Measurements from ENCODE around the gene DIP2B. TPM values are rescaled to one million over a fixed set of nuclear protein-coding genes. Genes with fewer than 3 reads are reported as not detected.

Gene DIP2B
- total RNA-seq, 1 donor from 2014 or later: 16.5 TPM

DNA sequence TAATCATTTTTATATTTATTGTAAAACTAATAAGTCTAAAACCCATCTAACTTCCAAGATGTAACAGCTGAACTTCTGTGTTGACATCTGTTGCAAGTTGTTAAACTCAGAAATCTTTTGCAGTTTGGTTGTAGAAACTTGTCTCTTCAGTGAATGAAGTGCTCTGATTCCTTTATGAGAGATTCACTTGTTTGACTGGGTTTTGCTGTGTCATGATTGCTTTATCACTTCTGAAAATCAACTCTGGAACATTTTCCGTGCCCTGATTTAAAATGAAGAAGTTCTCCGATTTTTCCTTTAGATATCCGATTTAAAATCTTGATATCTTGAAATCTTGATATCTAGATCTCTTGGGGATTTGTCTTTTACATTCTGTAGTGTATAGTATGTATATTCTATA, 65.1 kb downstream of the DIP2B start:
- intact Hi-C loops (cut with DNase I): no loop called here
- no peak for DNase-seq (ENCODE audit: low spot score)

DNA sequence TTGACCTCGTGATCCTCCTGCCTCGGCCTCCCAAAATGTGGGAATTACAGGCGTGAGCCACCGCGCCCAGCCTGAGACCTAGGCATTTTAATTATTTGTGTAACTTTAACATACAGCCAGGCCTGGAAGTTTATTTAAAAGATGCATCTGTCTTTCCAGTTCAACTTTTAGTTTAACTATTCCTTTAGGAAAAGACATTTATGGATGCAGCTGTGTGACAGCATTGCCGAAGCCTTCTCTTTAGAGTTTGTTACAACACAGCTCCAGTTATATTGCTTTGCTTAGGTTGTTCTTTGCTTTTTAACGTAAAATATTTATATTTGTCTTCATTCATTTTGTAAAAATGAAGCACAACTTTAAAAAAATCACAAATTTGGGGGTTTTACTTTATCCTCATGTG, 67.0 kb downstream of the DIP2B start:
- no peak for DNase-seq (ENCODE audit: low spot score)
- intact Hi-C loops (cut with DNase I): no loop called here

DNA sequence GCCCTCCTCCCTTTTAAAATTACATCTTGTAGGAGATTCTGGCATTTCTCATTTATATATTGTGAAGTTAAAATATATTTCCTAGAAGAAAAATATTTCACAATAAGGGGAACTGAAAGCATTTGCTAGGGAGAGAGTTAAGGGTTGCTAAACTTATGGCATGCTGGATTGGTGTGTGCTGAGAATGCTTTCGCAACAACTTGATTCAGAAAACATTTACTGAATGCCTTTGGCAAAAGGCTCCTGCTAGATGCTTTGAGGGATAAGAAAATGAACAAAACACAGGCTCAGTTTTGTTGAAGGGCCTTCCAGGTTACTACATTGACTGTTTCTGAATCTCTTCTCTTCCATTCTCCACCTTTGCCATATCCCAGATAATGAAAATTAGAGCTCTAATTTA, 67.5 kb downstream of the DIP2B start:
- intact Hi-C loops (cut with DNase I): no loop called here
- DNase-seq (ENCODE audit: low spot score): no peak

DNA sequence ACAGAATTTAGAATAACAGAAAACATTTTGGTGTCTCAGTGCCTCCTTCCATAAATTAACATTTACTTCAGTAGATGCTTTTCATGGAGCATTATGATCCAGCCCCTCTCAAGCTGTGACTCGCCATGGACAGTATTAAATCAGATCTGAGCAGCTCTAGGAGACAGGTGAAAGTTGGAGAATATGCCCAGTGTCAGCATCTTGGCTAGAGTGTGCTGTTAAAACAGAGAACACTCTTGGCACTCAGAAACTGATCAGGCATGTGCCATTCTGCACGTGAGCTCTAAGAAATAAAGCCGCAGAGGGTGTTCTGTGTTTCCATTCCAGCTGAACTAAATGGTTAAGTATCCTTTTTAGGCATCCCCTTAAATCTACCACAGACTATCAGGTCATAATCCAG, 68.0 kb downstream of the DIP2B start:
- intact Hi-C loops (cut with DNase I): no loop called here
- no peak for DNase-seq (ENCODE audit: low spot score)

DNA sequence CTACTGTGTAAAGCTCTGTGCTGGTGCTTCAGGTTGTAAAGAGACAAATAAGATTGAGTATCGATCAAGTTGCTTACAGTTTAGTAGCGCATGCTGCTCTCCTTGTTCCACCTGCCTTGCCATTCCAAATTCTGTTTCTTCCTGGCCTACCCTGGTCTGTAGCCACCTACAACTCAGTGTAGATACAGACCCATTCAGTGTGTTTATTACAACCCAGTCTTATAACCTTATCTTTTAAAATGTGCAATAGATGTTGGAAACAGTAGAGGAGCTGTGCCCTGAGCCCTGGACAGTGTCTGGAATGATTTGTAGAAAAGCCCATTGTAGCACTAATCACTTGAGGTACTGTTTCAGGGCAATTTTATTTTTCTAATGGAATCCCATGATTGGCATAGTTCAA, 68.5 kb downstream of the DIP2B start:
- DNase-seq (ENCODE audit: low spot score): no peak
- intact Hi-C loops (cut with DNase I): no loop called here

DNA sequence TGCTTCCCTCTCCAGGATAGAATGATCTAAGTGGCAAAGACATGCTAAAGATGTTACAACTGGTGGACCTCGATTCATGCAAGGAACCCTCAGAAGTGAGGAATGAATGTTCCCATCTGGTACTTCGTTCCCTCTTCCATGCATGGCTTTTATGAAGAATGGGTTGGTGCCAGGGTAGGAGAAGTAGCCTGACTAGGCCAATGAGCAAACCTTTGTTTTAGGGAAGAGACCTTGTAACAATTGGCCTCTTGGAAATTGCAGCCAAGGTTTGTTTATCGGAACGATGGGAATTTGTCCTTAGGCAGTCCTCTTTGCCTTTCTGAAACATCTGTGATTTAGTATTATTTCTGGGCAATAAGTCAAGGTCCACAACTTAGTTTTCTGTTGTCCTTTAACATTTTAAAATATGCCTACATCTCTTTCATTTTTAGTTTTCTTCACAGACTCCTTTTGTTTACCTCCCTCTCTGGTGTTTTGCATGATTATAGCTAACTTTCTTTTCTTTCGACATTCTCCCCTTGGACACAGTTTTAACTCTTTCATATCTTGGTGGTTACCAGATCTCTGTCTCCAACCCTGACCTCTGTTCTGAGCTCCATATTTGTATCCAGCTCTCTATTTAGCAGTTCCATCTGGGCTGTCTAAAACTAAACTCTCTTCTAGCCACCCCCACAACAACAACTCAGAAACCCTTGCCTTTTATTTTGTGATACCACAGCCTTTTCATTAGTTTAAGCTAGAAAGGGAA, 70.0 kb downstream of the DIP2B start:
- intact Hi-C loops (cut with DNase I): no loop called here
- no peak for DNase-seq (ENCODE audit: low spot score)

DNA sequence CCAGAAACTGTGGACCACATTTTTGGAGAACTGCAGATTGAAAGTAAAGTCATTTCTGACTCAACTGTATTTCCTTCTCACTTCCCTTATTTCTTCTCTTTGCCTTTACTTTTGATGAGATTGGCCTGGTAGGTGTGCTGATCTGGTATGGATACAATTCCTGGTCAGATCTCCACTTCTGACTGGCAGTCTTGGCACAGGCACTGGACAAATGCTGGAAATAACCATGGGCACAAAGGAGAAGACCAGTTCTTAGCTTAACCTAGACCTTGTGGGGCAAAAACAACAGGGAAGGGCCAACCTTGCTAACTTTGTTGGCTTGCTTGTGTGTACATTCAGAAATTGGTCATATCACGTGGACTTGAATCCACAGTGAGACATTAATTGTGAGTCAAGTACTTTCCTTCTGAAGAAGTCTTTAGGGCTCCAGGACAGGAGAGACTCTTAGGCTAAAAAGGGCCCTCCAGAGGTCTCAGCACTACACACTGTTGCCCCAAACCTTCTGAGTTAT, 75.0 kb downstream of the DIP2B start:
- intact Hi-C loops (cut with DNase I): no loop called here

DNA sequence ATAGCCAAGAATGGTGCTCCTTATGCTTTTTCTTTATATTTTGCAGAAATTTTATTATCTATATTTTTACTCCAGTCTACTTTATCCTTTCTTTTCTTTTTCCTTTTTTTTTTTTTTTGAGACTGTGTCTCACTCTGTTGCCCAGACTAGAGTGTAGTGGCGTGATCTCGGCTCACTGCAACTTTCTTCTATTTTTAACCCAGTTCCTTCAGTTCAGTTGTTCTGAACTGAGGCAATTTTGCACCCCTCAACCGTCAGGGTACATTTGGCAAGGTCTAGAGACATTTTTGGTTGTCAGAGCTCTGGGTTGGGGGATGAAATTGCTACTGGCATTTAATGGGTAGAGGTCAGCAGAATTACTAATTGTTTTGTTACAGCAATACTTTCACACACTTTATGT, 75.7 kb downstream of the DIP2B start:
- intact Hi-C loops (cut with DNase I): no loop called here
- DNase-seq (ENCODE audit: low spot score): no peak

More for the DNA sequence above, 75.0 kb downstream of the DIP2B start:
- DNase-seq (ENCODE audit: low spot score): no peak

DNA sequence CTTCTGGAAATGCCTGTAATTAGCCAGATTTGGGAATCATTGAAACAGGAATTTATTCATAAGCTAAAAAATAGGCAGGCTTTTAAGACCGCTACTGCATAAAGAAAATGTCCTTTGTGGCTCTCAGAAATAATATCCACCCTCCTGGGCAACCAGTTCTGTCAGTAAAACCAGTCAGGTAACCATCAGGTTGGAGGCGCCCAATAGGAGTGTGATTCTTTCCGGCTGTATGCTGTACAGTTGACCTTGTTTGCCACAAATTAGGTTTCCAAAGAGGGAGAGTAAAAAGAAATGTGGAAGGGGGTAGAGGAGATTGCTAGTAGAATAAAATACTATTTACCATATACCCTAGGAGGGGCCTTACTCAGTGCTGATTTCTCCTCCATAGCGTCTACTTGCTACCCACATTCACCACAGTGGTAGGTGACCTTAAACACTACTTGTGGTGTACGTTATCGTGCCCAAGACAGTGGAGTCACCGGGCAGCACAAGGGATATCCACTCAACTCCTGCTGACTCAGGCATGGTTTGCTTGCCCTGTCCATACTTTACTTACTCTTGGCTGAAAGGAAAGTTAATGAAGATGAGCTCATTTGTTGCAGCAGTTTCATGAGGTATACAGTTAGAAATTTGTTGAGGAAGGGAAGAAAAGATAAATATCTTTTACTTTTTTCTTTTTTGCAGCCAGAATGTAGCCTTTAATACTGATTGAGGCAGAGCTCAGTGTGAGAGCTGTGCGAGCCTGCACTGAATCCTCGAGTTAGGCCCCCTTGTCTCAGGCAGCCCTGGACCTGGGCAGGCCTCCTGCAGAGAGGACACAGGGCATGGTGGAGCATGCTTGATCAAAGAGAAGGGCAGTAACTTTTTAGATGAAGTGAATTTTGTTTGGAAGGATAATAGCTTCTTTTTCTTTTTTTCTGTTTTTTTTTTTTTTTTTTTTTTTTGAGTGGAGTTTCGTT, 76.7 kb downstream of the DIP2B start:
- DNase-seq (ENCODE audit: low spot score): no peak
- intact Hi-C loops (cut with DNase I): no loop called here

DNA sequence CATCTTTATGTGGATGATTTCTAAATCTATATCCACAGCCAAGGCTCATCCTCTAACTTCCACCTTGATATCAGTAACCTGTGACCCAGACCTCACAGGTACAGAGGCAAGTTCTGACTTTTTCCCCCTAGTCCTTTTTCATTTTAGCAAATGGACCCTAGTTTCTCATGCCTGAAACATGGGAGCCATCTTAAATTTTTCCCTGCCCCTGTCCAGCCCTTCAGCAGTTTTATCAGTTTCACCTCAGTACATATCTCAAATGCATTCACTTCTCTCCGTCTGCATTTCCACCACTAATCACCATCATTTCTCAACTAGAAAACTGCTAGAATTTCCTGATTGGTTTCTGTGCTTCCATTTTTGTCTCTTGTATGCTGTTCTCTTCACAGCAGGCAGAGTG, 79.3 kb downstream of the DIP2B start:
- intact Hi-C loops (cut with DNase I): no loop called here
- no peak for DNase-seq (ENCODE audit: low spot score)

DNA sequence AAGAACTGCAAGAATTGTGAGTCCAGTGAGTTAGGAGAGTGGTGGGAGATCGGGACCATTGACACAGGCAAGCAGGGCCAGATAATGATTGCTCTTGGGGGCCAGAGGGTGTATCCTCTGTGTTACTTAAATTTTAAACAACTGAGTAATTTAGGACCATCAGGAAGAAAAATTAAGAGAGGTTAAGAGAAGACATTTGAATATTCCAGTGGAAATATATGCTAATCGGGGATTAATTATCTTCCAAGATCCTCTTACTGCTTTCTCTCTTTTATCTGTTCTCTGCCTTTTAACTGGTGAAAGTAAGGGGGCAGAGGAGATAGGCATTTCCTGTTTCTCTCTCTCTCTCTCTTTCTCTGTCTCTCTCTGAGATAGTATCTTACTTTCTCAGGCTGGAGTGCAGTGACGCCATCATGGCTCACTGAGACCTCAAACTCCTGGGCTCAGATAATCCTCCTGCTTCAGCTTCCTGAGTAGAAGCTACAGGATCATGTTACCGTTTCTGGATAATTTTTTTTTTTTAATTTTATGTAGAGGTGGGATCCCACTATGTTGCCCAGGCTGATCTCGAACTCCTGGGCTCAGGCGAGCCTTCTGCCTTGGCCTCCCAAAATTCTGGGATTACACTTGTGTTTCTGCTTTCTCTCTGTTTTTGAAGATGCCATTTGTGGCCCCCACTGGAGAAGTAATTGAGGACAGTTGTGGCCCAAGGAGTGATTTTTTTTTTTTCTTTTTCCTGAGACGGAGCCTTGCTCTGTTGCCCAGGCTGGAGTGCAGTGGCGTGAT, 85.1 kb downstream of the DIP2B start:
- intact Hi-C loops (cut with DNase I): no loop called here
- no peak for DNase-seq (ENCODE audit: low spot score)

DNA sequence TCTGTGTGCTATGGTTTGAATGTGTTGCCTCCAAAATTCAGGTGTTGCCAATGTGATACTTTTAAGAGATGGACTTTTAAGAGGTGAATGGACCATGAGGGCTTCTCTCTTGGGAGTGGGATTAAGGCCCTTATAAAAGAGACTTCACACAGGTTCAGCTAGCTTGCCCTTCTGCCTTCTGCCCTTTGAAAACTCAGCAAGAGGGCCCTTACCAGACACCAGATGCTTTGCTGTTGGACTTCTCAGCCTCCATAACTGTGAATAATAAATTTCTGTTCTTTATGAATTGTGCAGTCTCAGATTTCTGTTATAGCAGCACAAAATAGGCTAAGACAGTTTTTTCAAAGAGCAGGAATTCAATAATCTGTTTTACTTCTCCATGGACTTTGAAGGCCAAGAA, 86.1 kb downstream of the DIP2B start:
- DNase-seq (ENCODE audit: low spot score): no peak
- intact Hi-C loops (cut with DNase I): no loop called here

DNA sequence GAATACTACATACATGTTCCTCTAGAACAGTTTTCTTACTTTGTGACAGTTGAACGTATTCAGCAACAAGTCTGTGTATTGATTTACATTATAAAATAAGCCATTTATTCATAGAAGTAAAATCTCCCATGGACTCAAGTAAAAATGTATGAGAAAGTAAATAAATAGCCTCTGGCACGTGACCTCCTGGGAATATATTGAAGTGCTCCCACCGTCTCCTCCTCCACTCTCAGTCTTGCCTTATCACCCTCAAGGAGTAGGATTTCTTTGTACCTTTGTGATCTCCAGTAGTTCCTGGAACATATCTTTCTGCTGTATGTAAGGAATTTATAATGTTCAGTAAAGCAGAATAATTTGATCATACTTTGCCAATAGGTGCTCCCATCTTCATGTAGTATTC, 90.9 kb downstream of the DIP2B start:
- intact Hi-C loops (cut with DNase I): no loop called here
- DNase-seq (ENCODE audit: low spot score): no peak

DNA sequence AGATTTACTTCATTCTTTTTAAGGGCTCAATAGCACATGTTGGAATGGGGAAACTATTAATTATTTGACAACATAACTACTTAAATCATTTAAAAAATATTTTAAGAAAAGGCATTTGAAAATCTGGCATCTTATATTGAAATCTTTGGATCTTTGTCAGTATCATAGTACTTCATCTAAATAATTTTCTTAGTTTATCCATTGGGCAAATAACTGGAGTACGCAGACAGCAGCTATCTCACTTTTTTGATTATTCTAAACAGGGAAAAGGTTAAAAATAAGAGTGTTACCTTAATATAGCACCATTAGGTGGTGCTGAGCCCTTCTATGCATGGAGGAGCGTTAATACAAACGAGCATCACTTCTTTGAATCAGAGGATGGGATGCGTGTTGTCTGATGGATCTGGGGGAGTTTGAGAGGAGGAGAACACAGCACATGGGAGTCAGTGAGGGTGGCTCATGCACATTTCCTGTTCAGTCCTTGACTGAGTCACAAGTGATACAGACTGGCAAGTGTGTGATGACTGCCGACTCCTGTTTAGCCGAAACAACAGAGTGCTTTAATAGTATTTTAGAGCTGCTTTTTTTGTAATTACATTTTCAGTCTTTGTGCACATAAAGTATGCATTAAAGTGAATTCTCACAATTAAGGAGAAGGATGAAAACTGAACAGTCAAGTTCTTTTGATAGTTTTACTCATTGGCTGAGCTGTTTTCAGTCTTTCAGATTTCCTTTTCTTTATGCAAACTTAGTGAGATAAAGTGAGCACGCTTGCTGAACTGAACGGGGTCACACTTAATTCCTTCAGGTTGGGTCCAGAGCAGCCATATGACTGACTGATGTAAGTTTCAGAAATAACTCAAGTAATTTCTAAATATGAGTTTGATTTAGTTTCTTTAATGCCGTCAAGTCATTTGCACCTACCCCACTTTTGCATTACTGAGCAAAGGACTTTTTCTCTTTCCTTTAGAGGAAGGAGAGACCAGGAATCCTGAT, 92.7 kb downstream of the DIP2B start:
- no peak for DNase-seq (ENCODE audit: low spot score)
- intact Hi-C loops (cut with DNase I): no loop called here

DNA sequence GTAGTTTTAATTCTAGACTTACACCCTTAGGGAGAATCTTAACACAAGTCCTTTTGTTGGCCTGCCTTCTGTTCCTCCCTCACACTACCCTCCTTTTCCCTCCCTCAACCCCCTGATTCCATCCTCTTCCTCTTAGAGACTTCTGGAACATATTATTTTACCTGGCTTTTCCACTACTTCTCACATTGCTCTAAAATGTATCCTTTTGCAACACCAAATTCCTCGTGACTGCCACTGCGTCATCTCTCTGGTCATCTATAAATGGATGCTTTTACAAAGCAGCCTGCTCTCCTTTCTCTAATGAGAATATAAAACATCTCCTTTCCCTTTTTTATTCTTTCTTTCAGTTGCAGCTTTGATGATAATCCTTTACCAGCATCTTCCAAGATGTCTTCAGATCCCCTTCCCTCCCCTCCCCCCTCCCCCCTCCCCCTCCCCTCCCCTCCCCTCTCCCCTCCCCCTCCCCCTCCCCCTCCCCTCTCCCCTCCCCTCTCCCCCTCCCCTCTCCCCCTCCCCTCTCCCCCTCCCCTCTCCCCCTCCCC, 93.6 kb downstream of the DIP2B start:
- DNase-seq (ENCODE audit: low spot score): no peak
- intact Hi-C loops (cut with DNase I): no loop called here

DNA sequence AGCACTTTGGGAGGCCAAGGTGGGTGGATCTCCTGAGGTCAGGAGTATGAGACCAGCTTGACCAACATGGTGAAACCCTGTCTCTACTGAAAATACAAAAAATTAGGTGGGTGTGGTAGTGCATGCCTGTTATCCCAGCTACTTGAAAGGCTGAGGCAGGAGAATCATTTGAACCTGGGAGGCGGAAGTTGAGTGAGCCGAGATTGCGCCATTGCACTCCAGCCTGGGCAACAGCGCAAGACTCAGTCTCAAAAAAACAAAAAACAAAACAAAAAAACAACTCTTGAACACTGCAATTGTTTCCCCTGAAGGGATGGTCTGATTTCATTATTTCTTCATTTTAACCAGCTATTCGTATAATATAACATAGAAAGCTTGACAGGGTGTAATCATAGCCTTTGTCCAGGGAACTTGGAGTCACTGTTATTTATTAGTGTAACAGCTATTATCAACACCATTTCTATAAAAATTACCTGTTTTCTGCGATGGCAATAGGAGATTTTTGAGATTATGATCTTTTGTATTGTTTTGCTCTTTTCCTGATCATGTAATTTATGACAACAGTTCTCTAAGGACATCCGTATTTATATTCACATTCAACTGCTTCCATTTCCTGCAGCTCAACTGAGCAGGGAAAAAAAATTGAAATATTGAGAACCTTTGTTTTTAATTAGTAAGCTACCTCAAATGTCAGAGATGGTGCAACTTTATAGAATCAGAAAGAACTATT, 94.7 kb downstream of the DIP2B start:
- intact Hi-C loops (cut with DNase I): no loop called here
- no peak for DNase-seq (ENCODE audit: low spot score)

DNA sequence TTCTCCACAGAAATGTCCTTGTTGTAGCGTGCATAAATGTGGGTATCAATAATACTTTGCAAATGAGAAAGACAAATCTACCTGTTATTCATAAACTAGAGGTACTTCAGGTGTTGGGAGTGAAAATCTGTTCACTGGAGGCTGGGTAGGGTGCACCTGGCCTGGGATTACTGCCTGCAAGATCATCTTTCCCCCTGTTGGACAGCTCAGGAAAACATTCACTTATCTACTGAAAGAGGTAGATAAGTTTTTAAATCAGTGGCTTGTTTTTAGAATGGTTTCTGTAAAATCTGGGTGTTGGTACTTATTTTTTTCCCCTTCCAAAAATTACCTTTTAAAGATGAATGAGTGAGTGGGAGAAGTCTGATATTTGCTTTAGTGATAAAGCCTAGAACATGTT, 95.6 kb downstream of the DIP2B start:
- intact Hi-C loops (cut with DNase I): no loop called here
- no peak for DNase-seq (ENCODE audit: low spot score)
